IMR-90 (cell line): ENCODE data around the gene GLCCI1.

Source experiments
- BHLHE40 ChIP-seq: fragments of 150-350 bp; IDR thresholded peaks from 2 replicates; pipeline ENCODE4 v1.6.1; 2016; ENCODE audit warnings: mild to moderate bottlenecking, low read depth, low read length
- CHD1 ChIP-seq: IDR thresholded peaks from 2 replicates; pipeline ENCODE4 v1.6.1; 2012; ENCODE audit warnings: low read depth, low read length, improper control_type of control experiment
- CTCF ChIP-seq: conservative IDR thresholded peaks from 2 replicates; pipeline ENCODE4 v1.5.1; 2012; ENCODE audit warnings: mild to moderate bottlenecking, low read depth, low read length, improper control_type of control experiment
- ELK1 ChIP-seq: fragments of 150-350 bp; IDR thresholded peaks from 2 replicates; pipeline ENCODE4 v1.6.1; 2016; ENCODE audit warnings: low read depth, mild to moderate bottlenecking, low read length, moderate library complexity, borderline replicate concordance
- MAZ ChIP-seq: IDR thresholded peaks from 2 replicates; pipeline ENCODE4 v1.6.1; 2012; ENCODE audit warnings: low read depth, mild to moderate bottlenecking, low read length, improper control_type of control experiment, moderate library complexity, borderline replicate concordance
- MXI1 ChIP-seq: IDR thresholded peaks from 2 replicates; pipeline ENCODE4 v1.6.1; 2012; ENCODE audit warnings: low read depth, mild to moderate bottlenecking, low read length, moderate library complexity, borderline replicate concordance
- NFE2L2 ChIP-seq: fragments of 150-350 bp; IDR thresholded peaks from 2 replicates; pipeline ENCODE4 v1.6.1; 2016; ENCODE audit warnings: low read depth, mild to moderate bottlenecking, low read length
- POLR2A ChIP-seq: IDR thresholded peaks from 2 replicates; pipeline ENCODE4 v1.6.1; 2012; ENCODE audit warnings: mild to moderate bottlenecking, low read depth, low read length
- RAD21 ChIP-seq: IDR thresholded peaks from 2 replicates; pipeline ENCODE4 v1.6.1; 2012; ENCODE audit warnings: low read length, improper control_type of control experiment
- RCOR1 ChIP-seq: IDR thresholded peaks from 2 replicates; pipeline ENCODE4 v1.6.1; 2012; ENCODE audit warnings: mild to moderate bottlenecking, low read length, improper control_type of control experiment; ENCODE audit not compliant: insufficient replicate concordance
- RFX5 ChIP-seq: IDR thresholded peaks from 2 replicates; pipeline ENCODE4 v1.8.0; 2012; ENCODE audit warnings: low read depth, mild to moderate bottlenecking, low read length, moderate library complexity
- SMC3 ChIP-seq: fragments of 150-350 bp; IDR thresholded peaks from 2 replicates; pipeline ENCODE4 v1.6.1; 2016; ENCODE audit warnings: low read depth, mild to moderate bottlenecking, antibody characterized with exemption, low read length, moderate library complexity
- USF2 ChIP-seq: fragments of 150-350 bp; IDR thresholded peaks from 2 replicates; pipeline ENCODE4 v1.6.1; 2017; ENCODE audit warnings: mild to moderate bottlenecking, antibody characterized with exemption, low read length, low read depth

GRCh38 chr7:7943951-7944350 lies 24.6 kb upstream of the GLCCI1 start:
- TF ChIP-seq RAD21 (no peak), CTCF (no peak), POLR2A (no peak), ELK1 (no peak), MAZ (no peak), BHLHE40 (no peak), SMC3 (no peak), NFE2L2 (no peak), RCOR1 (no peak), CHD1 (no peak), USF2 (no peak), MXI1 (no peak), RFX5 (no peak)
